Ishikawa (cell line): Measurements from ENCODE around the gene G6PD.

ENCODE experiments used
- CEBPB ChIP-seq: IDR thresholded peaks from 2 replicates; pipeline ENCODE4 v1.6.1; 2012
- CREB1 ChIP-seq: IDR thresholded peaks from 2 replicates; pipeline ENCODE4 v1.6.1; 2012; ENCODE audit warnings: low read depth
- EP300 ChIP-seq: IDR thresholded peaks from 2 replicates; pipeline ENCODE4 v1.6.1; 2012; ENCODE audit warnings: borderline replicate concordance
- MAX ChIP-seq: IDR thresholded peaks from 2 replicates; pipeline ENCODE4 v1.6.1; 2012
- NFIC ChIP-seq: IDR thresholded peaks from 2 replicates; pipeline ENCODE4 v1.6.1; 2012
- RAD21 ChIP-seq: IDR thresholded peaks from 2 replicates; pipeline ENCODE4 v1.6.1; 2012; ENCODE audit warnings: low read depth
- REST ChIP-seq: IDR thresholded peaks from 2 replicates; pipeline ENCODE4 v1.6.1; 2012; ENCODE audit warnings: low read depth, mild to moderate bottlenecking
- TAF1 ChIP-seq: IDR thresholded peaks from 2 replicates; pipeline ENCODE4 v1.6.1; 2012; ENCODE audit warnings: low read depth, mild to moderate bottlenecking
- TCF12 ChIP-seq: IDR thresholded peaks from 2 replicates; pipeline ENCODE4 v1.6.1; 2012; ENCODE audit warnings: low read depth
- TEAD4 ChIP-seq: IDR thresholded peaks from 2 replicates; pipeline ENCODE4 v1.6.1; 2012
- USF1 ChIP-seq: IDR thresholded peaks from 2 replicates; pipeline ENCODE4 v1.6.1; 2012
- YY1 ChIP-seq: IDR thresholded peaks from 2 replicates; pipeline ENCODE4 v1.6.1; 2012; ENCODE audit warnings: low read depth
- ZBTB7A ChIP-seq: IDR thresholded peaks from 2 replicates; pipeline ENCODE4 v1.6.1; 2012; ENCODE audit warnings: low read depth

GRCh38 chrX:154486052-154486395 is 60.6 kb downstream of the G6PD start:
- TF ChIP-seq MAX (no peak), REST (no peak), TEAD4 (no peak), NFIC (no peak), USF1 (peak; percentile 27), TCF12 (no peak), TAF1 (no peak), ZBTB7A (no peak), EP300 (no peak), RAD21 (no peak), CEBPB (no peak), CREB1 (no peak), YY1 (no peak)
